ENCODE results near the gene CD276. TPM values are rescaled to one million over a fixed set of nuclear protein-coding genes. Genes with fewer than 3 reads are reported as not detected.

CD276 gene
- polyA plus RNA-seq, 1 donor from 2014 or later = 70.4 TPM

GRCh38 chr15:73763931-73764330 is 79.7 kb downstream of the CD276 start:
- H4K20me1 ChIP-seq (ENCODE audit: insufficient read depth) = no peaks in the 10 kb centered on the region
- no peak overlapping the region for H3K4me3 ChIP-seq (ENCODE audit: low read length)
- no peaks in the 10 kb centered on the region for H3F3A ChIP-seq (ENCODE audit: insufficient read depth, low read length, poor library complexity, severe bottlenecking)
- H3K27ac ChIP-seq (ENCODE audit: low read length) = no peak overlapping the region
- H3K9me2 ChIP-seq (ENCODE audit: insufficient read depth, low read length) = no peaks in the 10 kb centered on the region
- no peaks in the 10 kb centered on the region for H3K27me3 ChIP-seq (ENCODE audit: insufficient read depth, low read depth, low read length)
- H3K79me2 ChIP-seq (replicated peaks; ENCODE audit: insufficient read depth, low read length) = no peaks in the 10 kb centered on the region
- no peak overlapping the region for H2AFZ ChIP-seq (ENCODE audit: low read depth, low read length)
- H3K4me2 ChIP-seq (ENCODE audit: low read length) = no peak overlapping the region
- no peak overlapping the region for H3K9ac ChIP-seq (ENCODE audit: low read length)
- H3K9me3 ChIP-seq (ENCODE audit: low read length) = no peaks in the 10 kb centered on the region
- no peaks in the 10 kb centered on the region for H3K36me3 ChIP-seq (ENCODE audit: insufficient read depth, low read length)
- TF ChIP-seq EP300 (conservative IDR thresholded peaks at IDR 0.05; ENCODE audit: poor library complexity, severe bottlenecking) (no peak), EZH2 (IDR thresholded peaks at IDR 0.05; ENCODE audit: borderline replicate concordance, insufficient read depth, low read length, poor library complexity, severe bottlenecking) (no peak), REST (IDR thresholded peaks at IDR 0.05; ENCODE audit: borderline replicate concordance) (no peak), CTCF (IDR thresholded peaks at IDR 0.05; ENCODE audit: poor library complexity, severe bottlenecking) (no peak), POLR2AphosphoS5 (IDR thresholded peaks at IDR 0.05) (no peak), RAD21 (conservative IDR thresholded peaks at IDR 0.05) (no peak), MXI1 (conservative IDR thresholded peaks at IDR 0.05; ENCODE audit: poor library complexity, severe bottlenecking) (no peak), SMC3 (conservative IDR thresholded peaks at IDR 0.05; ENCODE audit: poor library complexity) (no peak), TAF1 (IDR thresholded peaks at IDR 0.05; ENCODE audit: low read depth) (no peak)

Other genes with a start within 250 kb of the CD276 start
- gene REC114, start 241.2 kb upstream of the CD276 start, polyA plus RNA-seq = not detected in 2 replicates
- 237 and 284 TPM in 2 replicates for gene NPTN, start 51.0 kb upstream of the CD276 start, polyA plus RNA-seq
- 21.3 and 23.6 TPM in 2 replicates for gene INSYN1, start 69.0 kb downstream of the CD276 start, polyA plus RNA-seq
- gene TBC1D21, start 189.2 kb downstream of the CD276 start, polyA plus RNA-seq = not detected in 2 replicates
- gene LOXL1, start 242.1 kb downstream of the CD276 start, polyA plus RNA-seq = 1.9 and 2.1 TPM in 2 replicates